ENCODE data around the gene SLC23A1. TPM values are rescaled to one million over a fixed set of nuclear protein-coding genes. Genes with fewer than 3 reads are reported as not detected.
A peak's percentile ranks its signal among the peaks of the same experiment; 100 is the strongest.

SLC23A1 gene
- polyA plus RNA-seq (2012; ENCODE audit: low read depth, missing spikeins), result 1.3 TPM

DNA sequence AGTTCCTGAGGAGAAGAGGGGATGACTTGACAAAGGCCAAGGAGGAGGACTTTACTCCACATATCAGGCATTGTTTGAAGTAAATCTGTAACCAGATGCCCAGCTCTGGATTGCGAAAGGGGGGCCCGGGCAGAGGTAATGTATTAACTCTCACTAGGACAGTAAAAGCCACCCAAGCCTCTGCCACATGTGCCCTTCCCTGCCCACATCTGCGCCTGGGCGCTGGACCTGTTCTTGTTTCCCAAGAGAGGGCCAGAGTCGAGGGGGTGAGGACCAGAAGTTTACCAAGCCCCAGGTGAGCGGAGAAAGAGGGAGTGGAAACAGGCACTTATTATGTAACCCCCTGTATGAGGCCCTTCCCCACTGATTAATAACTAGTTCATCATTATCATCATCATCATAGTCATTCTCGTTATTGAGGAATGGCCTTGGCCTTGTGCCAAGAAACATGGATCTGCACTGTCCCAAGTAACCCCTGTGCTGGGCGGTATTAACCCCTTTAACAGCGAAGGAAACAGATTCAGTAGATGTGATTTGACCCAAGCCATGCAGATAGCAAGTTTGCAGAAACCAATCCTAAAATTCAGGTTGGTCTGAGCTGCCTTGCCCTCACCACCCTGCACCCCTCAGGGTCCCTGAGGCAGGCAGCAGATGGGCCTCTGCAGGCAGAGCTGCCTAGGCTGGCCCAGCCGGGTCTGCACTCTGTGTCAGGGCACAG lies at the start of gene SLC23A1:
SLC23A1 (minus strand) TSS at position 23 of the 718 bp plus-strand sequence. CDS start 44 bp downstream, outside the sequence.
- DNase-seq (ENCODE audit: insufficient read length, low spot score), result no peak
- FAIRE-seq, result peak; percentile 76
- no peak for TF ChIP-seq POU2F2 (IDR thresholded peaks at IDR 0.05; ENCODE audit: low read depth, low read length)
- no peak for TF ChIP-seq POLR2A (IDR thresholded peaks at IDR 0.05; ENCODE audit: low read depth, low read length)
- TF ChIP-seq POLR2AphosphoS5 (IDR thresholded peaks at IDR 0.05; ENCODE audit: low read depth, low read length), result no peak
- TF ChIP-seq PAX5 (IDR thresholded peaks at IDR 0.05; ENCODE audit: insufficient read depth, low read length, severe bottlenecking), result no peak
- TF ChIP-seq TAF1 (IDR thresholded peaks at IDR 0.05; ENCODE audit: low read depth, low read length), result no peak
- TF ChIP-seq SPI1 (IDR thresholded peaks at IDR 0.05; ENCODE audit: low read depth, low read length), result no peak

DNA sequence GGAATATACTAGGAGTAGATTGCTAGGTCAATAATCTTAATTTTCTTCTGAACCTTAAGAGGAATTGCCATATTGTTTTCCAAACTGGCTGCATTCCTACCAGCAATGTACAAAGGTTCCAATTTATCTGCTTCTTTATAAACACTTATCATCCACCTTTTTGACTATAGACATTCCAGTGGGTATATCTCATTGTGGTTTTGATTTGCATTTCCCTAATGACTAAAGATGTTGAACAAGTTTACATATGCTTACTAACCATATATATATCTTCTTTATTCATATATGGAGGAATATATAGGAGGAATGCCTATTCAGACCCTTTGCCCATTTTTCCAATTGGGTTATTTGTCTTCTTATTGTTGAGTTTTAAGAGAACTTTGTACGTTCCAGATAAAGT lies 48.6 kb upstream of the SLC23A1 start:
- FAIRE-seq (no peak), DNase-seq (ENCODE audit: insufficient read length, low spot score) (no peak)
- TF ChIP-seq SPI1 (IDR thresholded peaks at IDR 0.05; ENCODE audit: low read depth, low read length), result no peak
- TF ChIP-seq POU2F2 (IDR thresholded peaks at IDR 0.05; ENCODE audit: low read depth, low read length), result no peak
- no peak for TF ChIP-seq POLR2AphosphoS5 (IDR thresholded peaks at IDR 0.05; ENCODE audit: low read depth, low read length)
- no peak for TF ChIP-seq TAF1 (IDR thresholded peaks at IDR 0.05; ENCODE audit: low read depth, low read length)
- TF ChIP-seq PAX5 (IDR thresholded peaks at IDR 0.05; ENCODE audit: insufficient read depth, low read length, severe bottlenecking), result no peak
- no peak for TF ChIP-seq POLR2A (IDR thresholded peaks at IDR 0.05; ENCODE audit: low read depth, low read length)

DNA sequence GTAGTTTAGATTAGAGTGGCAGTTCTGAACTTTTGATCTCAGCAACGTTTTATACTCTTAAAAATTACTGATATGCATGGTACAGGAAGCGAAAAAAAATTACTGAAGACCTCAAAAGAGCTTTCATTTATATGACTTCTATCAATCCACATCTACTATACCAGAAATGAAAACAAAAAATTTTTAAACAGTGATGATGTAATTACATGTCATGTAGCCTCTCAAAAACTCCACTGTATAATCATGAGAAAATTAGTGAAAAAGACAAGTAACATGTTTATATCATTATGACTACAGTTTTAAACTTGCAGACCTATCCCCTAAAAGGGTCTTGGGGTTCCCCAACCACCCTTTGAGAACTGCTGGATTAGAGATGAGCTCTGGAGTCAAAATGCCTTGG lies 46.9 kb upstream of the SLC23A1 start:
- FAIRE-seq (no peak), DNase-seq (ENCODE audit: insufficient read length, low spot score) (no peak)
- TF ChIP-seq POLR2AphosphoS5 (IDR thresholded peaks at IDR 0.05; ENCODE audit: low read depth, low read length) (no peak), SPI1 (IDR thresholded peaks at IDR 0.05; ENCODE audit: low read depth, low read length) (no peak), PAX5 (IDR thresholded peaks at IDR 0.05; ENCODE audit: insufficient read depth, low read length, severe bottlenecking) (no peak), POU2F2 (IDR thresholded peaks at IDR 0.05; ENCODE audit: low read depth, low read length) (no peak), TAF1 (IDR thresholded peaks at IDR 0.05; ENCODE audit: low read depth, low read length) (no peak), POLR2A (IDR thresholded peaks at IDR 0.05; ENCODE audit: low read depth, low read length) (no peak)

DNA sequence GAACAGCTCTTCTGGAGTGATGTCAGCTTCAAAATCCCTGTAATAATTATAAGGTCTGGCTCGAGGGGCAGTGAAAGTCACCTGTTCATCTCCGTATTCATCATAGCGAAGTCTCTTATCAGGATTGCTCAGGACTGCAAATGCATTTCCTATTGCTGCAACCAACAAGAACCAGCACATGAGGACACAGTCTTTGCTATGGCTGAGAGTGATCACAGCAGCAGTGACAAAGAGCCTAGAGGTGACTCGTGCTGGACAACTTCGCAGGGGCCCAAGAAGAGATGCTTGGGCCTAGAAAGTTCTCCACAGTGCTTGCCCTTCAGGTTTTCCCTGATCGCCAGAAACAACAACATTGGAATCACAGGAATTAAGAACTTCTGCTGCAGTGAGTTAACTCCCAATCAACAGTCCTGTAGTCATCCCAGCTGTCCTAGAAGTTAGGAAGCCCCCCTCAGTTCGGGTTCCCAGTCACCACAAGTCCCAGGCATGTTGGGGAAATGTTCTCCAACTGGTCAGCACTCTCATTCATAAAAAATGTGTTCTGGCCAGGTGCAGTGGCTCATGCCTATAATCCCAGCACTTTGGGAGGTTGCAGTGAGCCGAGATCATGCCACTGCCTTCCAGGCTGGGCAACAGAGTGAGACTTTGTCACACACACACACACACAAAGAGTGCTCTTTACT lies 43.2 kb upstream of the SLC23A1 start:
- DNase-seq (ENCODE audit: insufficient read length, low spot score), result no peak

DNA sequence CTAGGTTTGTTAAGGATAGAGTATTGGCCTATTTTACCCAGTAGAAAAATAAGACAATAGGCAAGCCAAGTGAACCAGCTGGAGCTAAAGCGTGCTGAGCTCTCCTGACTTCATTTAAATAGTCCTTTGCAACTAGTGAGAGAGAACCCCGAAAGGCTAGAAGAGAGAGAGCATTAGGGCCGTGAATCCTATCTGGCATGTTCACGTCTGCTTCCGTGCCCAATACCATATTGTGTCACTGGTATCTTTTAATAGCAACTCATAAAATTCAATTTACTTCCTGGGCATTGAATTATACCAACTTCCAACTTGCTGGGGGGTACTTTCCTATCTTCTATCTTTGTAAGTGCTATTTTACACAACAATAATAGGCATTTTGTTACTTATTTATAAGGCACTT lies 42.4 kb upstream of the SLC23A1 start:
- no peak for TF ChIP-seq POLR2AphosphoS5 (IDR thresholded peaks at IDR 0.05; ENCODE audit: low read depth, low read length)
- no peak for TF ChIP-seq SPI1 (IDR thresholded peaks at IDR 0.05; ENCODE audit: low read depth, low read length)
- TF ChIP-seq POLR2A (IDR thresholded peaks at IDR 0.05; ENCODE audit: low read depth, low read length), result no peak
- TF ChIP-seq PAX5 (IDR thresholded peaks at IDR 0.05; ENCODE audit: insufficient read depth, low read length, severe bottlenecking), result no peak
- no peak for TF ChIP-seq POU2F2 (IDR thresholded peaks at IDR 0.05; ENCODE audit: low read depth, low read length)
- no peak for TF ChIP-seq TAF1 (IDR thresholded peaks at IDR 0.05; ENCODE audit: low read depth, low read length)
- no peak for FAIRE-seq
- DNase-seq (ENCODE audit: insufficient read length, low spot score), result no peak

More for the DNA sequence above, 43.2 kb upstream of the SLC23A1 start:
- no peak for FAIRE-seq
- TF ChIP-seq TAF1 (IDR thresholded peaks at IDR 0.05; ENCODE audit: low read depth, low read length) (no peak), POU2F2 (IDR thresholded peaks at IDR 0.05; ENCODE audit: low read depth, low read length) (no peak), SPI1 (IDR thresholded peaks at IDR 0.05; ENCODE audit: low read depth, low read length) (no peak), POLR2AphosphoS5 (IDR thresholded peaks at IDR 0.05; ENCODE audit: low read depth, low read length) (no peak), POLR2A (IDR thresholded peaks at IDR 0.05; ENCODE audit: low read depth, low read length) (no peak), PAX5 (IDR thresholded peaks at IDR 0.05; ENCODE audit: insufficient read depth, low read length, severe bottlenecking) (no peak)

DNA sequence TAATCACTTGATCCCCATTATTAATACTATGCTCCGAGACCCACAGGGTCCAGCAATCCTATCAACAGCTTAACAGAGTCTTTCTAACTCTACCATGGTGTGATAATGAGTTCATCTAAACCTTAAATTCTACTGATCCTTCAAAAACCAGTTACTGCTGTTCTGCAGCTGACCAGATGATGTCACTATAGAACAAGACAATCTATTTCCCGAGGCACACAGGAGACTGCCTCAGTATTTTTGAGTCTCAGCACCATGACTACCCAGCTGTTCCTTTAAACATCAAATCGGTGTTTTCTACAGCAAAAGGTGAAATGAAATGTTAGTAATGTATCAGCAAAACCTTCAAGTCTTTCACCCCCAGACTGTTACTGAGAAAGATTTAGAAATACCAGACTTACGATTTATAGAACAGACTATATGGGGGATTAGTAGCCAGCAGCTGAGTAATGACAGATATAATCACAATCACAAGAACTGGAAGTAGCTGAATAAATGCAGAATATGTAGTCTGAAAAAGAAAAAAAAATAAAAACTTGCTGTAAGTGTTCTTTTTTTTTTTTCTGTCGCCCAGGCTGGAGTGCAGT lies 39.3 kb upstream of the SLC23A1 start:
- FAIRE-seq (peak; percentile 88), DNase-seq (ENCODE audit: insufficient read length, low spot score) (peak; percentile 64)
- TF ChIP-seq SPI1 (IDR thresholded peaks at IDR 0.05; ENCODE audit: low read depth, low read length) (no peak), POLR2AphosphoS5 (IDR thresholded peaks at IDR 0.05; ENCODE audit: low read depth, low read length) (no peak), PAX5 (IDR thresholded peaks at IDR 0.05; ENCODE audit: insufficient read depth, low read length, severe bottlenecking) (no peak), POU2F2 (IDR thresholded peaks at IDR 0.05; ENCODE audit: low read depth, low read length) (no peak), POLR2A (IDR thresholded peaks at IDR 0.05; ENCODE audit: low read depth, low read length) (no peak), TAF1 (IDR thresholded peaks at IDR 0.05; ENCODE audit: low read depth, low read length) (no peak)

DNA sequence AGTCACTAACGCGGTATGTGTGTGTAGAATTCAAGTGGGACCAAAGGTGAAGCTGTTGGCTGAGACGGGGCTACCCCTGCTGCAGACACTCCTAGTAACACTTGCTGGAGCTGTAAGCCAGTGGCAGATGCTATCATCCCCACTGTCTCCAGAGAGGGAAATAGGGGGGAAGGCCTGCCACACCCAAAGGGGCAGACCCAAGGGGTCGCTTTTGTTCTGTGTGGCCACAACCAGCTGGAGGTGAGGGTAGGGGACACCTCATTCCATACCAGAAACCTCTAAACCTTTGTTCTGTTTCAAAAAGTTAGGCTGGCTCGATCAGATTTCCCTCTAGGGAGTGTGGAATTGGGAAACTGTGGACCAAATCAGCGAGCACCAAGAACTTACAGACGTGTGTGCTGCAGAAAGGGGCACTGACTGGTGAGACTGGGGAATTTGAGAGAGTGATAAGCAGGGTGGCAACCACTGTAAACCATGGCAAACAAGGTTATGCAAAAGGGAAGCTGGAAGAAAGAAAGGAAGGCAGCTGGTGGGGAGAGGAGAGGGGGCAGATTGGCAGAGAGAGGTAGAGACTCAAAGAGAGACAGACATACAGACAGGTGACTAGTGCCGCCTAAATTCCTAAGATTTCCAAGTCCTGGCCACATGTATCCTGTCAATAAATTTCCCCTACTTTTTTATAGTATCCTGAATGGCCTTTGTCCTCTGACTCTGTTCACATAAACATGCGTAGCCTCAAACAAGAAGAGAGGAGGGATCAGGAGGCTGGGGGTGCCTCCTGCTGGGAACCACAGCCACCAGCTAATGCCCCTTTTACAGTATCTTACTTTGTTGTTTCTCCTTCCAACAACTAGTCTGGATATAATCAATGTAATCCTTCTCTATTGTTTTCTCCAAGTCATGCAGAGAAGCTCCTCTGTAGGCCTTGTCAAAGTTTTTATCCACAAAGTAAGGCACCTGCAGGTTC lies 36.4 kb upstream of the SLC23A1 start:
- FAIRE-seq, result no peak
- no peak for DNase-seq (ENCODE audit: insufficient read length, low spot score)
- TF ChIP-seq POLR2AphosphoS5 (IDR thresholded peaks at IDR 0.05; ENCODE audit: low read depth, low read length) (no peak), TAF1 (IDR thresholded peaks at IDR 0.05; ENCODE audit: low read depth, low read length) (no peak), PAX5 (IDR thresholded peaks at IDR 0.05; ENCODE audit: insufficient read depth, low read length, severe bottlenecking) (no peak), POU2F2 (IDR thresholded peaks at IDR 0.05; ENCODE audit: low read depth, low read length) (no peak), POLR2A (IDR thresholded peaks at IDR 0.05; ENCODE audit: low read depth, low read length) (no peak), SPI1 (IDR thresholded peaks at IDR 0.05; ENCODE audit: low read depth, low read length) (no peak)

DNA sequence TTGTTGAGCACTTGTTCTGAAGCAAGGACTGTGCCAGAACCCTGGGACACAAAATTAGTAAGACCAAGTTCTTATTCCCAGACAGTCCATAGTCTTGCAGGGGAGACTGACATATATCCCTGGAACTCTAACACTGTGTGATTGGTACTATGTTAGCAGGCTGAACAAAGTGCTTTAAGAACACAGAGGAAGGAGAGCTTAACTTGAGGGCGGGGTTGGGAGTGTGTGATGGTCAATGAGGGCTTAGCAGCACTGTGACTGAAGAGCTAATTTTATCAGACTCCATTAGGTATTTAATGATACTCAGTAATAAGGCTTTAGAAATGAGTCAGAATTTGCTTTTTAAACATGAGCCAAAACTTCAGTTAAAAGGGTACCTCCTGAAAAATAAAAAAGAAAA lies 35.7 kb upstream of the SLC23A1 start:
- DNase-seq (ENCODE audit: insufficient read length, low spot score), result no peak

More for the DNA sequence above, 35.7 kb upstream of the SLC23A1 start:
- TF ChIP-seq PAX5 (IDR thresholded peaks at IDR 0.05; ENCODE audit: insufficient read depth, low read length, severe bottlenecking) (no peak), POLR2A (IDR thresholded peaks at IDR 0.05; ENCODE audit: low read depth, low read length) (no peak), TAF1 (IDR thresholded peaks at IDR 0.05; ENCODE audit: low read depth, low read length) (no peak), POU2F2 (IDR thresholded peaks at IDR 0.05; ENCODE audit: low read depth, low read length) (no peak), SPI1 (IDR thresholded peaks at IDR 0.05; ENCODE audit: low read depth, low read length) (no peak), POLR2AphosphoS5 (IDR thresholded peaks at IDR 0.05; ENCODE audit: low read depth, low read length) (no peak)
- no peak for FAIRE-seq

Data from GM12891 (cell line).